GM23338 (cell line): ENCODE results near the gene WWP2.

ENCODE experiments used
- CREB1 ChIP-seq: fragments of 250-450 bp; sonication (Bioruptor Pico); IDR thresholded peaks from 2 replicates; pipeline ENCODE4 v1.5.0; 2020; ENCODE audit warnings: low read depth, mild to moderate bottlenecking, moderate library complexity
- POLR2AphosphoS5 ChIP-seq: IDR thresholded peaks from 2 replicates; pipeline ENCODE4 v1.6.1; 2016; ENCODE audit warnings: antibody characterized with exemption, low read depth
- TF ChIP-seq, protein P1 (sequence below), 2 experiments: fragments of 200-600 bp in 1 of 2; sonication (generic) in 1 of 2; conservative IDR thresholded peaks; 2 replicates each; pipeline versions ENCODE4 v1.5.1 to v1.6.1; 2016 to 2017; ENCODE audit warnings: antibody characterized with exemption in 2 of 2, low read depth in 2 of 2, mild to moderate bottlenecking in 2 of 2, moderate library complexity in 1 of 2
- TF ChIP-seq, protein P2 (sequence below): IDR thresholded peaks from one replicate; pipeline ENCODE4 v1.6.1; 2018; ENCODE audit warnings: antibody characterized with exemption; ENCODE audit not compliant: unreplicated experiment

DNA sequence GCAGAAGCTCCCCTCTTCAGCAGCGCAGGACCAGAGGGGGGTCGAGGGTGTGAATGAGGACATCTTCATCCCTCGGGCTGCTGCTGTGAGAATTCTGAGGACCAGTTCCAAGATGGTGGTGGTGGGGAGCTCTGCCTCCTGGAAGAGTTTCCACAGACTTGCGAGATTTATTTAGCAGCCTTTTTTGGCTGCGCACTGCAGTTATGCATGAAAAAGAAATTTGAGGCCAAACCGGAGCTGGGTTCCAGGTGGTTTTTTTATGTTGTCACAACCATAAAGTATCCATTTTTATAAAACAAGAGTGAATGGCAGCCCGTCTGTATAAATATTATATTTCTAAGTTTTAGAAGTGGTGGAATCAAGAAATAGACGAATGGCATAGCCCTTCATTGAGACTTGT, 112.1 kb downstream of the WWP2 start:
- TF ChIP-seq, protein P1, sequence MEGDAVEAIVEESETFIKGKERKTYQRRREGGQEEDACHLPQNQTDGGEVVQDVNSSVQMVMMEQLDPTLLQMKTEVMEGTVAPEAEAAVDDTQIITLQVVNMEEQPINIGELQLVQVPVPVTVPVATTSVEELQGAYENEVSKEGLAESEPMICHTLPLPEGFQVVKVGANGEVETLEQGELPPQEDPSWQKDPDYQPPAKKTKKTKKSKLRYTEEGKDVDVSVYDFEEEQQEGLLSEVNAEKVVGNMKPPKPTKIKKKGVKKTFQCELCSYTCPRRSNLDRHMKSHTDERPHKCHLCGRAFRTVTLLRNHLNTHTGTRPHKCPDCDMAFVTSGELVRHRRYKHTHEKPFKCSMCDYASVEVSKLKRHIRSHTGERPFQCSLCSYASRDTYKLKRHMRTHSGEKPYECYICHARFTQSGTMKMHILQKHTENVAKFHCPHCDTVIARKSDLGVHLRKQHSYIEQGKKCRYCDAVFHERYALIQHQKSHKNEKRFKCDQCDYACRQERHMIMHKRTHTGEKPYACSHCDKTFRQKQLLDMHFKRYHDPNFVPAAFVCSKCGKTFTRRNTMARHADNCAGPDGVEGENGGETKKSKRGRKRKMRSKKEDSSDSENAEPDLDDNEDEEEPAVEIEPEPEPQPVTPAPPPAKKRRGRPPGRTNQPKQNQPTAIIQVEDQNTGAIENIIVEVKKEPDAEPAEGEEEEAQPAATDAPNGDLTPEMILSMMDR (conservative IDR thresholded peaks at IDR 0.05; ENCODE audit: low read depth in 2 of 2) = no peak
- TF ChIP-seq, protein P2, sequence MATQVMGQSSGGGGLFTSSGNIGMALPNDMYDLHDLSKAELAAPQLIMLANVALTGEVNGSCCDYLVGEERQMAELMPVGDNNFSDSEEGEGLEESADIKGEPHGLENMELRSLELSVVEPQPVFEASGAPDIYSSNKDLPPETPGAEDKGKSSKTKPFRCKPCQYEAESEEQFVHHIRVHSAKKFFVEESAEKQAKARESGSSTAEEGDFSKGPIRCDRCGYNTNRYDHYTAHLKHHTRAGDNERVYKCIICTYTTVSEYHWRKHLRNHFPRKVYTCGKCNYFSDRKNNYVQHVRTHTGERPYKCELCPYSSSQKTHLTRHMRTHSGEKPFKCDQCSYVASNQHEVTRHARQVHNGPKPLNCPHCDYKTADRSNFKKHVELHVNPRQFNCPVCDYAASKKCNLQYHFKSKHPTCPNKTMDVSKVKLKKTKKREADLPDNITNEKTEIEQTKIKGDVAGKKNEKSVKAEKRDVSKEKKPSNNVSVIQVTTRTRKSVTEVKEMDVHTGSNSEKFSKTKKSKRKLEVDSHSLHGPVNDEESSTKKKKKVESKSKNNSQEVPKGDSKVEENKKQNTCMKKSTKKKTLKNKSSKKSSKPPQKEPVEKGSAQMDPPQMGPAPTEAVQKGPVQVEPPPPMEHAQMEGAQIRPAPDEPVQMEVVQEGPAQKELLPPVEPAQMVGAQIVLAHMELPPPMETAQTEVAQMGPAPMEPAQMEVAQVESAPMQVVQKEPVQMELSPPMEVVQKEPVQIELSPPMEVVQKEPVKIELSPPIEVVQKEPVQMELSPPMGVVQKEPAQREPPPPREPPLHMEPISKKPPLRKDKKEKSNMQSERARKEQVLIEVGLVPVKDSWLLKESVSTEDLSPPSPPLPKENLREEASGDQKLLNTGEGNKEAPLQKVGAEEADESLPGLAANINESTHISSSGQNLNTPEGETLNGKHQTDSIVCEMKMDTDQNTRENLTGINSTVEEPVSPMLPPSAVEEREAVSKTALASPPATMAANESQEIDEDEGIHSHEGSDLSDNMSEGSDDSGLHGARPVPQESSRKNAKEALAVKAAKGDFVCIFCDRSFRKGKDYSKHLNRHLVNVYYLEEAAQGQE = no peak
- TF ChIP-seq POLR2AphosphoS5 (no peak), CREB1 (no peak)
